ENCODE results near the gene KBTBD13. TPM values are rescaled to one million over a fixed set of nuclear protein-coding genes. Genes with fewer than 3 reads are reported as not detected.

Gene KBTBD13
- total RNA-seq: not detected in 2 replicates

GRCh38 chr15:65076486-65077290 is at the start of gene KBTBD13:
Gene KBTBD13, plus strand, starts transcription at chr15:65076746. Its CDS starts 70 bp downstream, at chr15:65076816.

GRCh38 chr15:65028921-65029735 is 47.4 kb upstream of the KBTBD13 start, which contains the start of gene MTFMT:
Gene MTFMT, minus strand, starts transcription at chr15:65029639. Its CDS starts 26 bp downstream, at chr15:65029613.

GRCh38 chr15:65044724-65045481 is 31.6 kb upstream of the KBTBD13 start, which contains the start of gene SLC51B:
Gene SLC51B, plus strand, starts transcription at chr15:65045387. Its CDS starts 4,618 bp downstream, at chr15:65050005.

GRCh38 chr15:65067645-65068402 is 8.7 kb upstream of the KBTBD13 start, which contains the start of gene RASL12:
Gene RASL12, minus strand, starts transcription at chr15:65067991. Its CDS starts 156 bp downstream, at chr15:65067835.

GRCh38 chr15:65115086-65115485 is 38.5 kb downstream of the KBTBD13 start, which contains the start of gene UBAP1L:
Gene UBAP1L, minus strand, starts transcription at chr15:65115200. Its CDS starts 8,985 bp downstream, at chr15:65106215.

Other genes starting within 250 kb of the KBTBD13 start
- gene PLEKHO2, start 234.8 kb upstream of the KBTBD13 start, total RNA-seq: 19.5 and 25.2 TPM in 2 replicates
- 1.6 and 3.0 TPM in 2 replicates for gene ANKDD1A, start 164.8 kb upstream of the KBTBD13 start, total RNA-seq
- 59.1 and 72.6 TPM in 2 replicates for gene SPG21, start 86.8 kb upstream of the KBTBD13 start, total RNA-seq
- 21.3 and 22.1 TPM in 2 replicates for gene MTFMT, start 47.1 kb upstream of the KBTBD13 start, total RNA-seq
- not detected in 2 replicates for gene SLC51B, start 31.4 kb upstream of the KBTBD13 start, total RNA-seq
- gene RASL12, start 8.8 kb upstream of the KBTBD13 start, total RNA-seq: 0.32 TPM in 1 of 2 replicates, not detected in the other
- gene UBAP1L, start 38.5 kb downstream of the KBTBD13 start, total RNA-seq: 0.65 and 1.1 TPM in 2 replicates
- gene PDCD7, start 57.1 kb downstream of the KBTBD13 start, total RNA-seq: 13.0 and 18.2 TPM in 2 replicates
- gene CLPX, start 108.6 kb downstream of the KBTBD13 start, total RNA-seq: 40.9 and 57.4 TPM in 2 replicates
- gene CILP, start 134.7 kb downstream of the KBTBD13 start, total RNA-seq: not detected in 2 replicates
- 0.97 and 1.1 TPM in 2 replicates for gene PARP16, start 210.1 kb downstream of the KBTBD13 start, total RNA-seq
- gene RNU5A-1, start 219.3 kb downstream of the KBTBD13 start, total RNA-seq: not detected in 2 replicates
- not detected in 2 replicates for gene RNU5B-1, start 227.9 kb downstream of the KBTBD13 start, total RNA-seq

Data from epithelial cell of umbilical artery (primary cell).